COR-L47 (cell line): ENCODE results near the gene GATAD1.
A peak's percentile ranks its signal among the peaks of the same experiment; 100 is the strongest.
"Not testable (repeated sequence)": the region's sequence is repeated elsewhere in the genome, so short reads cannot be mapped to it uniquely, and the experiment has no call there.

Experiments used
- DNase-seq: peaks from one replicate; lab custom pipeline; 2025; lab: John Stamatoyannopoulos, UW

The GATAD1 gene

GRCh38 chr7:92447345-92448204 is at the start of gene GATAD1:
Gene GATAD1, plus strand, starts transcription at chr7:92447482. Its CDS starts 248 bp downstream, at chr7:92447730.
- DNase-seq = peak; percentile 93

- DNase-seq = no peak
Measured at GRCh38 chr7:92397542-92397941, 49.7 kb upstream of the GATAD1 start.

- no peak for DNase-seq
Measured at GRCh38 chr7:92400013-92400412, 47.3 kb upstream of the GATAD1 start.

- DNase-seq = no peak
Measured at GRCh38 chr7:92402920-92403759, 44.1 kb upstream of the GATAD1 start.

GRCh38 chr7:92403760-92404074 is 43.6 kb upstream of the GATAD1 start:
- DNase-seq = no peak

GRCh38 chr7:92404170-92404614 is 43.1 kb upstream of the GATAD1 start:
- peak; percentile 23 for DNase-seq

- no peak for DNase-seq
Measured at GRCh38 chr7:92409357-92409756, 37.9 kb upstream of the GATAD1 start.

- not testable (repeated sequence) for DNase-seq
Measured at GRCh38 chr7:92410162-92410561, 37.1 kb upstream of the GATAD1 start.

- no peak for DNase-seq
Measured at GRCh38 chr7:92412745-92413144, 34.5 kb upstream of the GATAD1 start.

GRCh38 chr7:92413550-92413949 is 33.7 kb upstream of the GATAD1 start:
- DNase-seq = no peak

- DNase-seq = no peak
Measured at GRCh38 chr7:92415225-92415624, 32.1 kb upstream of the GATAD1 start.

GRCh38 chr7:92417913-92418312 is 29.4 kb upstream of the GATAD1 start:
- no peak for DNase-seq

- DNase-seq = peak; percentile 26
Measured at GRCh38 chr7:92421676-92422435, 25.4 kb upstream of the GATAD1 start.

GRCh38 chr7:92422926-92423325 is 24.4 kb upstream of the GATAD1 start:
- no peak for DNase-seq

- DNase-seq = no peak
Measured at GRCh38 chr7:92423710-92424131, 23.6 kb upstream of the GATAD1 start.

GRCh38 chr7:92425311-92425947 is 21.9 kb upstream of the GATAD1 start:
- DNase-seq = no peak

- DNase-seq = no peak
Measured at GRCh38 chr7:92427193-92427592, 20.1 kb upstream of the GATAD1 start.

- DNase-seq = no peak
Measured at GRCh38 chr7:92432299-92432946, 14.9 kb upstream of the GATAD1 start.

GRCh38 chr7:92433019-92433418 is 14.3 kb upstream of the GATAD1 start:
- DNase-seq = no peak

GRCh38 chr7:92435542-92435941 is 11.7 kb upstream of the GATAD1 start:
- no peak for DNase-seq
